HepG2 (cell line): ENCODE data around the gene KCNJ14. TPM values are rescaled to one million over a fixed set of nuclear protein-coding genes. Genes with fewer than 3 reads are reported as not detected.

ENCODE experiments used
- AGO2 ChIP-seq: fragments of 200-400 bp; formaldehyde crosslinking; optimal IDR thresholded peaks from 2 replicates; pipeline ENCODE3; 2017; ENCODE audit warnings: mild to moderate bottlenecking, low read depth, low read length, moderate library complexity
- BORCS8-MEF2B ChIP-seq: sonication (generic); formaldehyde crosslinking; IDR thresholded peaks from 2 replicates; pipeline ENCODE4 v1.8.0; 2022; ENCODE audit warnings: mild to moderate bottlenecking, missing genetic modification reagents
- GLMP ChIP-seq: sonication (generic); formaldehyde crosslinking; IDR thresholded peaks from 2 replicates; pipeline ENCODE4 v1.9.0; 2021; ENCODE audit warnings: missing genetic modification reagents, mild to moderate bottlenecking, borderline replicate concordance
- HNF1A ChIP-seq, 2 experiments: sonication (generic) in 1 of 2; formaldehyde crosslinking in 1 of 2; IDR thresholded peaks; 2 replicates each; pipeline versions ENCODE4 v1.4.0 to v1.6.1; 2016 to 2020; ENCODE audit warnings: borderline replicate concordance in 1 of 2, low read depth in 1 of 2, mild to moderate bottlenecking in 1 of 2, missing genetic modification reagents in 1 of 2
- KMT2B ChIP-seq: IDR thresholded peaks from 2 replicates; pipeline ENCODE4 v1.6.1; 2016; ENCODE audit warnings: missing genetic modification reagents, missing compliant biosample characterization
- MTA1 ChIP-seq: sonication (generic); formaldehyde crosslinking; IDR thresholded peaks from 2 replicates; pipeline ENCODE4 v1.4.0; 2020; ENCODE audit warnings: missing genetic modification reagents, mild to moderate bottlenecking, borderline replicate concordance
- MTERF4 ChIP-seq: sonication (generic); formaldehyde crosslinking; IDR thresholded peaks from 2 replicates; pipeline ENCODE4 v1.8.0; 2023; ENCODE audit warnings: mild to moderate bottlenecking, missing genetic modification reagents
- NR2C2 ChIP-seq: sonication (generic); formaldehyde crosslinking; IDR thresholded peaks from 2 replicates; pipeline ENCODE4 v1.4.0; 2020; ENCODE audit warnings: missing genetic modification reagents, mild to moderate bottlenecking, moderate library complexity, borderline replicate concordance
- PATZ1 ChIP-seq: sonication (generic); formaldehyde crosslinking; IDR thresholded peaks from 2 replicates; pipeline ENCODE4 v1.4.0; 2020; ENCODE audit warnings: missing genetic modification reagents
- PHF20 ChIP-seq: sonication (generic); formaldehyde crosslinking; IDR thresholded peaks from 2 replicates; pipeline ENCODE4 v1.5.0; 2020; ENCODE audit warnings: mild to moderate bottlenecking, missing genetic modification reagents
- POLR2AphosphoS5 ChIP-seq: IDR thresholded peaks from 2 replicates; pipeline ENCODE4 v1.6.1; 2012; ENCODE audit warnings: low read depth, low read length
- RARA ChIP-seq: IDR thresholded peaks from 2 replicates; pipeline ENCODE4 v1.6.1; 2016; ENCODE audit warnings: missing genetic modification reagents, missing compliant biosample characterization
- ZBTB38 ChIP-seq: sonication (generic); formaldehyde crosslinking; IDR thresholded peaks from 2 replicates; pipeline ENCODE4 v1.5.1; 2020; ENCODE audit warnings: mild to moderate bottlenecking, missing genetic modification reagents
- ZBTB7B ChIP-seq: sonication (generic); formaldehyde crosslinking; IDR thresholded peaks from 2 replicates; pipeline ENCODE4 v1.4.0; 2020; ENCODE audit warnings: missing genetic modification reagents
- ZNF180 ChIP-seq: sonication (generic); formaldehyde crosslinking; IDR thresholded peaks from 2 replicates; pipeline ENCODE4 v1.4.0; 2020; ENCODE audit warnings: low read depth, missing genetic modification reagents, borderline replicate concordance
- ZNF550 ChIP-seq: sonication (generic); formaldehyde crosslinking; IDR thresholded peaks from 2 replicates; pipeline ENCODE4 v1.4.0; 2020; ENCODE audit warnings: mild to moderate bottlenecking, missing genetic modification reagents, borderline replicate concordance
- ZNF709 ChIP-seq: sonication (generic); formaldehyde crosslinking; IDR thresholded peaks from 2 replicates; pipeline ENCODE4 v1.5.0; 2020; ENCODE audit warnings: mild to moderate bottlenecking, missing genetic modification reagents
- polyA plus RNA-seq, 8 experiments: library from polyadenylated mRNA; depleted of rRNA in 3 of 8; stranded (reverse) in 7 of 8; unstranded in 1 of 8; fragments of >200 nt; fragmentation: Illumina TruSeq in 4 of 8; extraction: Trizol in 4 of 8; gene quantifications; 2 replicates each; pipeline versions ENCODE4 v1.2.1 to v1.2.3, GENCODE V29; 2011 to 2016; ENCODE audit warnings: low read depth in 4 of 8, missing spikeins in 1 of 8, mixed read lengths in 1 of 8; ENCODE audit not compliant: insufficient read depth in 1 of 8
- total RNA-seq, 5 experiments: library from RNA; depleted of rRNA; stranded (reverse); fragments of >200 nt; fragmentation: Illumina TruSeq; extraction: Trizol; gene quantifications; 2 replicates each; pipeline ENCODE4 v1.2.3, GENCODE V29; 2016; ENCODE audit warnings: low read depth in 1 of 5

KCNJ14 gene
- total and polyA plus RNA-seq, 2 of the 13 experiments (the other 11 are each of a cell fraction or from before 2014, with no cell fraction given) = 0.20 to 0.51 TPM

- TF ChIP-seq AGO2 (peak; percentile 42), MTERF4 (0 out of 2 replicates have a peak, but pooled peaks have one; percentile 25), ZNF709 (CRISPR knock-in tag) (0 out of 2 replicates have a peak, but pooled peaks have one; percentile 28), HNF1A (IDR thresholded peaks at IDR 0.05; ENCODE audit: low read depth) (no peak), HNF1A (CRISPR knock-in tag; IDR thresholded peaks at IDR 0.05; ENCODE audit: borderline replicate concordance) (no peak), KMT2B (CRISPR knock-in tag) (no peak), GLMP (CRISPR knock-in tag) (no peak), MTA1 (0 out of 2 replicates have a peak, but pooled peaks have one; percentile 20), NR2C2 (CRISPR knock-in tag) (peak; percentile 86), RARA (CRISPR knock-in tag) (peak; percentile 58; the same call in 1 of the 2 replicates), ZBTB7B (peak; percentile 50; the same call in 1 of the 2 replicates), ZNF550 (CRISPR knock-in tag) (0 out of 2 replicates have a peak, but pooled peaks have one; percentile 58), POLR2AphosphoS5 (0 out of 2 replicates have a peak, but pooled peaks have one; percentile 29), BORCS8-MEF2B (CRISPR knock-in tag) (peak; percentile 21; the same call in 1 of the 2 replicates), PHF20 (CRISPR knock-in tag) (no peak), ZNF180 (CRISPR knock-in tag) (no peak), ZBTB38 (CRISPR knock-in tag) (peak; percentile 21; the same call in 1 of the 2 replicates), PATZ1 (peak; percentile 4; the same call in 1 of the 2 replicates)
These were observed 11.0 kb upstream of the KCNJ14 start (continued) for GRCh38 chr19:48444129-48444935.
